Measurements from ENCODE around the gene CHTOP.

DNA sequence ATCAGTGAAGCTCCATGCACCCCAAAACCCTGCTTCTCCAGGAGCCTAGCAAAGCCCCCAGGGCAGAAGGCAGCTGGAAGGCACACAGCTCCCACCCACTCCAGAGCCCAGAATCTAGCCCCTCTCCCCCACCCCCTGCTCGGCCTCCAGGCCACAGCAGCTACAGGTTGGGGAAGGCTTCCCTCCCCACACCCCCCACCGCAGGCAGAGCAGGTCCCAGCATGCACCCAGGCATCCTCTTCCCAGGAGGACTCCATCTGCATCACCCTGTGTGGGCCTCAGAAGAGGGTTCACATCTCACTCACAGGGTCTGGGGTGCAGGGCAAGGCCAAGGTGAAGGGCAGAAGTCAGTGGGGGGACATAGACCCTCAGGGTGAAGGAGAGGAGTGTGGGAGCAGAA, 18.5 kb upstream of the CHTOP start:
- TF ChIP-seq, protein P1, sequence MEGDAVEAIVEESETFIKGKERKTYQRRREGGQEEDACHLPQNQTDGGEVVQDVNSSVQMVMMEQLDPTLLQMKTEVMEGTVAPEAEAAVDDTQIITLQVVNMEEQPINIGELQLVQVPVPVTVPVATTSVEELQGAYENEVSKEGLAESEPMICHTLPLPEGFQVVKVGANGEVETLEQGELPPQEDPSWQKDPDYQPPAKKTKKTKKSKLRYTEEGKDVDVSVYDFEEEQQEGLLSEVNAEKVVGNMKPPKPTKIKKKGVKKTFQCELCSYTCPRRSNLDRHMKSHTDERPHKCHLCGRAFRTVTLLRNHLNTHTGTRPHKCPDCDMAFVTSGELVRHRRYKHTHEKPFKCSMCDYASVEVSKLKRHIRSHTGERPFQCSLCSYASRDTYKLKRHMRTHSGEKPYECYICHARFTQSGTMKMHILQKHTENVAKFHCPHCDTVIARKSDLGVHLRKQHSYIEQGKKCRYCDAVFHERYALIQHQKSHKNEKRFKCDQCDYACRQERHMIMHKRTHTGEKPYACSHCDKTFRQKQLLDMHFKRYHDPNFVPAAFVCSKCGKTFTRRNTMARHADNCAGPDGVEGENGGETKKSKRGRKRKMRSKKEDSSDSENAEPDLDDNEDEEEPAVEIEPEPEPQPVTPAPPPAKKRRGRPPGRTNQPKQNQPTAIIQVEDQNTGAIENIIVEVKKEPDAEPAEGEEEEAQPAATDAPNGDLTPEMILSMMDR (IDR thresholded peaks at IDR 0.05), result no peak
- no peak for TF ChIP-seq EP300 (IDR thresholded peaks at IDR 0.05)

Measured in upper lobe of left lung (tissue), 4 donors.